ENCODE measurements around the gene SFXN5. TPM values are rescaled to one million over a fixed set of nuclear protein-coding genes. Genes with fewer than 3 reads are reported as not detected.

SFXN5 gene
- total RNA-seq, 1 experiment from 2014 or later: 5.1 TPM

DNA sequence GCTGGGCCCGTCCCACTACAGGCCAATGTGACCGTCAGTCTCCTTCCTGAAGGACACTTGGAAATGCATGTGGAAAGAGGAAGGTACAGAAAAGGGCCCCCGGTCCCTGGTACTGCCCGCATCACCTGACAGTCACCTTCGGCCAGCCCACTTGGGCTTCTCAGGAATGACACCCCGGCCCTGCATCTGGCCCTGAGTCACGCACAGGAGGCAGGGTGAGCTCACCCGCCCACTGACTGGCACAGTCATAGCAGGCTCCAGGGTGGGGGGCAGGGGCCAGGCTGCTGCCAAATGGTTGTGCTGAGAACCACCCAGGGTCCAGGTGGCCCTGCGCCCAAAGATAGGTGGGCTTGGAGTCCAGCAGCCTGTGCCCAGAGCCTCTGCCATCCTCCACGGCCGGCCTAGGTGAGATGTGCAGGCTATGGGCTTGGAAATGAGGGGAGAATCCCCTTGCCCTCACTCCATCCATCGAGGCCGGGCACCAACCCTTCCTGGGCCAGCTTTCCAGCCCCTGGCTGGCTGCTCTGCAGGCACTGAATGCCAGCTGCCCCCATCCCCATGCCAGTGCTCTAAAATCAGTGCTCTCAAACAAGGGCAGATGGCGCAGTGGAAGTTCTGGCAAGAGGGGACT, 140.1 kb downstream of the SFXN5 start:
- Histone ChIP-seq H3K27me3 (ENCODE audit: low read length) (no peaks in the 10 kb centered on the region), H3K79me2 (ENCODE audit: low read length) (no peaks in the 10 kb centered on the region), H3K4me1 (ENCODE audit: low read length) (no peaks in the 10 kb centered on the region), H3K9me2 (replicated peaks; ENCODE audit: insufficient read depth, low read length) (no peaks in the 10 kb centered on the region), H3K27ac (ENCODE audit: low read length) (no peak overlapping the region), H3K9me3 (ENCODE audit: low read length) (no peaks in the 10 kb centered on the region), H3K9ac (ENCODE audit: low read length) (no peak overlapping the region), H3K4me3 (ENCODE audit: low read length) (no peak overlapping the region), H3K4me2 (ENCODE audit: low read depth, low read length, poor library complexity, severe bottlenecking) (no peak overlapping the region), H2AFZ (ENCODE audit: low read length) (no peak overlapping the region), H3K36me3 (ENCODE audit: insufficient read depth, low read length) (no peaks in the 10 kb centered on the region), H4K20me1 (ENCODE audit: insufficient read depth, low read depth, low read length) (no peaks in the 10 kb centered on the region)
- no peak for DNase-seq

DNA sequence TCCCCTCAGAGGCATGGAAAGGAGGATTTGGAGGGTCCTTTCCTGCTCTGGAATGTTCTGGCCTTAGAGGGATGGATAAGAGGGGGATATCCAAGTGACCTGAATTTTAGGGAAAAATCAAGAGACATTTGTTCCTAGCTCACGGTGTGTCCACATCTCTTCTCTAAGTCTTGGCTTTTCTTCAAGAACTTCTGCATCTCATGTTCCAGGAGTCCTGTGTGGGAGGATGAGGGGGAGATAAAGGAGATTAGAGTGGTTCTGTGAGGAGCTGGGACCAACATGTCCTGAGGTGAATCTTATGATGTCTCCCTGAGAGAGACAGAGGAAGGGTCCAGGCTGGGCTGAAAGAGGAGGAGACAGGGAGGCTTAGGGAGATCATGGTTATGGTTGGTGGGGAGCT, 142.5 kb downstream of the SFXN5 start:
- Histone ChIP-seq H3K4me3 (ENCODE audit: low read length) (no peak overlapping the region), H4K20me1 (ENCODE audit: insufficient read depth, low read depth, low read length) (no peaks in the 10 kb centered on the region), H3K9me3 (ENCODE audit: low read length) (no peaks in the 10 kb centered on the region), H3K27ac (ENCODE audit: low read length) (no peak overlapping the region), H2AFZ (ENCODE audit: low read length) (no peak overlapping the region), H3K4me2 (ENCODE audit: low read depth, low read length, poor library complexity, severe bottlenecking) (no peak overlapping the region), H3K27me3 (ENCODE audit: low read length) (no peaks in the 10 kb centered on the region), H3K36me3 (ENCODE audit: insufficient read depth, low read length) (no peaks in the 10 kb centered on the region), H3K9ac (ENCODE audit: low read length) (no peak overlapping the region), H3K4me1 (ENCODE audit: low read length) (no peaks in the 10 kb centered on the region), H3K9me2 (replicated peaks; ENCODE audit: insufficient read depth, low read length) (no peaks in the 10 kb centered on the region), H3K79me2 (ENCODE audit: low read length) (no peaks in the 10 kb centered on the region)
- no peak for DNase-seq

DNA sequence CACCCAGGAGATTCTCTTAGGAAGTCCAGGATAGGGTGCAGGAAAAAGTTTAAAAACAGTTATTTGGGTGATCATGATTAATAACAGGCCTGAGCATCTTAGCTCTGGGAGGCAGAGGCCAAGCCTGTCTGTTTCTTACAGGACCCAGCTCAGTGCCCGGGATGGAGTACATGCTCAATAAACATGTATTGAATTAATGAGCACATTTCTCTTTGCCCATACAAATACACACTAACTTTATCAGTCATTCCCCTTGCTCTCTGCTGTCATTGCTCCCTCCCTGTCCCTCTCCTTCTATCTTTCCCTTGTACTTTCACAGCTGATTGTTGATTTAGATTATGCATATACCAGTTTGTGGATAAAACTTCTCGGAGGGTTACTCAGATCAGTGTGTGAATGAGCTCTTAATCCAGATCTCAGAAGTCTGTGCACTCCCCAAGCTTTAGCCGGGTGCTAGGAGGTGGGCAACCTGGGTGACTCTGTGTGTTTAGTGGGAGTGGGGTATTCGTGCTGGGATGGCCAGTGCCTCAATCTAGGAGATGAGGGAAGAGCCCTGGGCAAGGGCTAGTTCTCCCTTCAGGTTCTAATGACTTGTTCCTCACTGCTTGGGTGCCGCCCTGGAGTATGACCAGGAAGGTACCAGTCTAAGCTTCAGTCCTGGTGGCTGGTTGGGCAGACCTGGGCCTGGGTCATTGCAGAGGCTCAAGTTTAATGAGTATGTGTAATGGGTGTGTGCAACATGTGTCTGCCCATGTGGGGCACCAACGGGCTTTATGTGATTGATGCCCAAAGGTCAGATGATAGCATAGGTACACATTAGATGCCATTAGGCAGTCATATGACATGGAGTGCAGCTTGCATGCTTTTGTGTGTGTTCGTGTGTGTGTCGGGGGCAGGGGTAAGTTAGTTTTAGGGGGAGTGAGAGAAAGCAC, 143.6 kb downstream of the SFXN5 start:
- H2AFZ ChIP-seq (ENCODE audit: low read length): no peak overlapping the region
- no peaks in the 10 kb centered on the region for H3K79me2 ChIP-seq (ENCODE audit: low read length)
- H4K20me1 ChIP-seq (ENCODE audit: insufficient read depth, low read depth, low read length): no peaks in the 10 kb centered on the region
- H3K9ac ChIP-seq (ENCODE audit: low read length): no peak overlapping the region
- H3K36me3 ChIP-seq (ENCODE audit: insufficient read depth, low read length): no peaks in the 10 kb centered on the region
- H3K4me1 ChIP-seq (ENCODE audit: low read length): no peaks in the 10 kb centered on the region
- no peaks in the 10 kb centered on the region for H3K27me3 ChIP-seq (ENCODE audit: low read length)
- no peaks in the 10 kb centered on the region for H3K9me2 ChIP-seq (replicated peaks; ENCODE audit: insufficient read depth, low read length)
- H3K9me3 ChIP-seq (ENCODE audit: low read length): no peaks in the 10 kb centered on the region
- no peak overlapping the region for H3K4me2 ChIP-seq (ENCODE audit: low read depth, low read length, poor library complexity, severe bottlenecking)
- H3K4me3 ChIP-seq (ENCODE audit: low read length): no peak overlapping the region
- H3K27ac ChIP-seq (ENCODE audit: low read length): no peak overlapping the region
- DNase-seq: no peak

DNA sequence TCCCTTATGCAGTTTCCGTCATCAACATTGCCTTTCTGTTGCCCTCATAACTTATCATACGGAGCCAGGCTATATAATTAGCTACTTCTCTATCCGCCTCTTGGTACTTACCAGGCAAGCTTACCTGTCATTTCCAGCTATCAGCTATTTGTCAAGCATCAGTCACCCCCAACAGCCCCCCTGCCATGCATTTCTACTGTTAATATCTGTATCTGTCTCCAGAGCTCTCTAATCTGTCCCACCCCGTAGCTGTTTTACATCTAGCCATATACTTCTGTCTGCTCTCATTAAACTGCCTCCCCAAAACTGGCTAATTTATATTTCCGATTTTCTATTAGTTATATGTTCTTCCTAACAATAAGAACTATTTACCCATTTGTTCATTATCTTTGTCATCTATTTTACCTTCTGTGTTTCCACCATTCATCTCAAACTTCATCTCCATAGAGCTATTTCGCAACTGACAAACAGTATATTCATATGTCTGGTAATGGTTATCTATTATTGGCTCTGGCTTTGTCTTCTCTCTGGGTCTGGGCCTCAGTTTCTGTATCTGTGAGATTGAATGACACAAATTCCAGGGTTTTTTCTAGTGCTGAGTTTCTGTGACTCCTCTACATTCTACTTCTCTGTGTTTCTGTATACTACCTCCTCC, 144.6 kb downstream of the SFXN5 start:
- Histone ChIP-seq H3K27me3 (ENCODE audit: low read length) (no peaks in the 10 kb centered on the region), H3K79me2 (ENCODE audit: low read length) (no peaks in the 10 kb centered on the region), H3K4me2 (ENCODE audit: low read depth, low read length, poor library complexity, severe bottlenecking) (no peak overlapping the region), H3K9me3 (ENCODE audit: low read length) (no peaks in the 10 kb centered on the region), H3K36me3 (ENCODE audit: insufficient read depth, low read length) (no peaks in the 10 kb centered on the region), H3K27ac (ENCODE audit: low read length) (no peak overlapping the region), H4K20me1 (ENCODE audit: insufficient read depth, low read depth, low read length) (no peaks in the 10 kb centered on the region), H3K4me1 (ENCODE audit: low read length) (no peaks in the 10 kb centered on the region), H3K9ac (ENCODE audit: low read length) (no peak overlapping the region), H2AFZ (ENCODE audit: low read length) (no peak overlapping the region), H3K9me2 (replicated peaks; ENCODE audit: insufficient read depth, low read length) (no peaks in the 10 kb centered on the region), H3K4me3 (ENCODE audit: low read length) (no peak overlapping the region)
- DNase-seq: no peak

DNA sequence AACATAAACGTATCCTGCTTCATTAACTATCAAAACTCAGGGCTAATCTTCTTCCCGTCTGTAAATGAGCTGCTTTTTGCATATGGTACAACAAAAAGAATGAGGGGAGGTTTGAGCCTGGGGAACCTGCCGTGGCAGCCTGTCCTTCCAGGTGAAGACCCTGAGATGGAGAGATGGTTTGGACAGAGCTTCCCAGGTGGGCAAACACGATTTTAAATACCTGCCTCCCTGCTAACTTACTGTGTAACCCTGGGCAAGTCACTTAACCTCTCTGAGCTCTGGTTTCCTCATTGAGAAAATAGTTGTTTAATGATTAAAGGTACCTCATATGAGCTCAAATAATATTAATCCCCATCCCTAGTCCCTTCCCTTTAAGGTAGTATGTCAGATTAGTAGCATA, 145.1 kb downstream of the SFXN5 start:
- no peak overlapping the region for H2AFZ ChIP-seq (ENCODE audit: low read length)
- H3K36me3 ChIP-seq (ENCODE audit: insufficient read depth, low read length): no peaks in the 10 kb centered on the region
- no peaks in the 10 kb centered on the region for H3K27me3 ChIP-seq (ENCODE audit: low read length)
- H3K4me1 ChIP-seq (ENCODE audit: low read length): no peaks in the 10 kb centered on the region
- H3K4me3 ChIP-seq (ENCODE audit: low read length): no peak overlapping the region
- H4K20me1 ChIP-seq (ENCODE audit: insufficient read depth, low read depth, low read length): no peaks in the 10 kb centered on the region
- no peaks in the 10 kb centered on the region for H3K79me2 ChIP-seq (ENCODE audit: low read length)
- no peaks in the 10 kb centered on the region for H3K9me2 ChIP-seq (replicated peaks; ENCODE audit: insufficient read depth, low read length)
- no peaks in the 10 kb centered on the region for H3K9me3 ChIP-seq (ENCODE audit: low read length)
- DNase-seq: no peak
- no peak overlapping the region for H3K9ac ChIP-seq (ENCODE audit: low read length)
- no peak overlapping the region for H3K27ac ChIP-seq (ENCODE audit: low read length)
- H3K4me2 ChIP-seq (ENCODE audit: low read depth, low read length, poor library complexity, severe bottlenecking): no peak overlapping the region

DNA sequence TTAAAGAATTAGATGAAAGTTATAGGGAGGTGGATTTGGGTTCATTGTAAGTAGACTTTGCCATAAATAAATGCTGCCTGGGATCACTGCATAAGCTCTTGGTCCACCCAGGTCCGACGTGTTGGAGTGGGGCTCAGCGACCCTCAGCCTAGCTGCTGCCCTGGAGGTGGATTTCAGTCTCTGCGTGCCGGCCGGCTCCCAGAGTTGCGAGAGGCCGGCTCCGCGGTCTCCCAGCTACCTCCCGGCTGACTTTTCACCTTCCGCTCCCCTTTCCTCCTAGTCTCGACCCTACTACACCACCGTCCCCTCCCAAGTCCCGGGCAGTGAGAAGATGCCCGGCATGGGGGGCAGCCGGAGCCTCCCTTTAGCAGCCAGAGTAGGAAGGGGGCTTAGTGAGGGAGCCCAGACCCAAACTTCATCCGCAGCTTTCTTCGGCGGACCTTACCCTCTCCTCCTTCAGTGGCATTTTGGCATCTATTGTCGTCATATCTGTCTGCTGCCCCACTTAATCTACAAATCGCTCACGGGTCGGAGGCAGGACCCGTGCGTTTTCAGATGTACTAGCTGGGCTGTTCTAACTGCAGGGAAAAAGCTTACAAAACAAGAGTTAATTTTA, 146.1 kb downstream of the SFXN5 start:
- no peak overlapping the region for H3K4me3 ChIP-seq (ENCODE audit: low read length)
- H3K36me3 ChIP-seq (ENCODE audit: insufficient read depth, low read length): no peaks in the 10 kb centered on the region
- no peaks in the 10 kb centered on the region for H3K9me3 ChIP-seq (ENCODE audit: low read length)
- H3K9ac ChIP-seq (ENCODE audit: low read length): no peak overlapping the region
- H3K4me1 ChIP-seq (ENCODE audit: low read length): no peaks in the 10 kb centered on the region
- H2AFZ ChIP-seq (ENCODE audit: low read length): no peak overlapping the region
- no peaks in the 10 kb centered on the region for H3K27me3 ChIP-seq (ENCODE audit: low read length)
- no peaks in the 10 kb centered on the region for H3K9me2 ChIP-seq (replicated peaks; ENCODE audit: insufficient read depth, low read length)
- H3K79me2 ChIP-seq (ENCODE audit: low read length): no peaks in the 10 kb centered on the region
- no peak for DNase-seq
- no peak overlapping the region for H3K4me2 ChIP-seq (ENCODE audit: low read depth, low read length, poor library complexity, severe bottlenecking)
- no peak overlapping the region for H3K27ac ChIP-seq (ENCODE audit: low read length)
- H4K20me1 ChIP-seq (ENCODE audit: insufficient read depth, low read depth, low read length): no peaks in the 10 kb centered on the region

DNA sequence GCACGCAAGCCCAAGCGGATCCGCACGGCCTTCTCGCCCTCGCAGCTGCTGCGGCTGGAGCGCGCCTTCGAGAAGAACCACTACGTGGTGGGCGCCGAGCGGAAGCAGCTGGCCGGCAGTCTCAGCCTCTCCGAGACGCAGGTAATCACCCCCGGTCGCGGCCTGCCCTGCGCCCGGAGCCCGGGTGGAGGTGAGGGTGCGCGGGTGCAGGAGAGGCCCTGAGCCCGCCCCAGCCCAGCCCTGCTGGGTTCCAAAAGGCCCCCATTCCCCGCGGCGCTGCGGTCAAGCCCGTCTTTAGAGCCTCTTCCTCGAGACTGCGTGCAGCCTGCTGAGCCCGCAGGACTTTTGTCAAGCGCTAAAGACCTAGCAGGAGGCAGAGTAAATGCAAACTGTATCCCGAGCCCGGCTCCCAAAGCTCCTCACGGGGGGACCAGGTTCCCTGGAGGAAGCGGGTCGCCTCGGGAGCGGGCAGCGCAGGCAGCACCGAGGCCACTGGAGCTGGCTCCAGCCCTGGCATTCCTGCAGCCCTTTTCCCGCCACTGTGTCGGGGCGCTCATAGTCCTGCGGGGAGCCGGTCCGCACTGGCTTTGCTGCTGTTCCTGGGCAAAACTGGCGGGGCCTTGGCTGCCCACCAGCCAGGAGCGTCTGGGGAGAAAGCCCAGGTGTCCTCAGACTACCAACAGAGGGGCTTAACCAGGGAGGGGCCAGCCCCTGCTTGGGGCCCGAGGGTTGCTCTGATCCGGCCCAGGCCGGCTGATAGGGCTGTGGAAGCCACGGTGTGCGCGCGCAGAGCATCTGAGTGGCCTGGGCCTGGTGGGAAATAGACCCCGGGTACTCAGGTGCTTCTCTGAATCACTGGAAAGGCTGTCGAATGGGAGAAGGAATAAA, 146.9 kb downstream of the SFXN5 start:
- no peak overlapping the region for H3K4me2 ChIP-seq (ENCODE audit: low read depth, low read length, poor library complexity, severe bottlenecking)
- H3K4me3 ChIP-seq (ENCODE audit: low read length): no peak overlapping the region

More for the DNA sequence above, 146.9 kb downstream of the SFXN5 start:
- H2AFZ ChIP-seq (ENCODE audit: low read length): no peak overlapping the region
- no peaks in the 10 kb centered on the region for H3K79me2 ChIP-seq (ENCODE audit: low read length)
- H3K4me1 ChIP-seq (ENCODE audit: low read length): no peaks in the 10 kb centered on the region
- H3K9me3 ChIP-seq (ENCODE audit: low read length): no peaks in the 10 kb centered on the region
- H3K27ac ChIP-seq (ENCODE audit: low read length): no peak overlapping the region
- no peak for DNase-seq
- no peaks in the 10 kb centered on the region for H4K20me1 ChIP-seq (ENCODE audit: insufficient read depth, low read depth, low read length)
- H3K27me3 ChIP-seq (ENCODE audit: low read length): no peaks in the 10 kb centered on the region
- no peaks in the 10 kb centered on the region for H3K36me3 ChIP-seq (ENCODE audit: insufficient read depth, low read length)
- H3K9me2 ChIP-seq (replicated peaks; ENCODE audit: insufficient read depth, low read length): no peaks in the 10 kb centered on the region
- no peak overlapping the region for H3K9ac ChIP-seq (ENCODE audit: low read length)

All from Karpas-422 (cell line).